ENCODE data around the gene APEX1. TPM values are rescaled to one million over a fixed set of nuclear protein-coding genes. Genes with fewer than 3 reads are reported as not detected.

Gene APEX1
- total and polyA plus RNA-seq, 4 donors: 51.1 to 122 (median 75.4) TPM

- 74 to 85% methylated on average over 7 of the region's 7 CpGs for WGBS, 2 donors
- H3K9me3 ChIP-seq (ENCODE audit: control insufficient read depth, low read length): no peaks in the 10 kb centered on the region
- no peak overlapping the region for H3K27ac ChIP-seq (ENCODE audit: low read depth in 1 of 2, low read length in 2 of 2)
- H3K4me3 ChIP-seq (ENCODE audit: low read length in 2 of 2): no peak overlapping the region
- no peaks in the 10 kb centered on the region for H3K4me1 ChIP-seq (ENCODE audit: control insufficient read depth in 1 of 2, insufficient read depth in 2 of 2, low read length in 2 of 2)
- no peaks in the 10 kb centered on the region for H3K36me3 ChIP-seq (ENCODE audit: control insufficient read depth in 1 of 2, insufficient read depth in 2 of 2, low read length in 1 of 2)
- H3K27me3 ChIP-seq (ENCODE audit: control insufficient read depth in 1 of 2, insufficient read depth in 2 of 2, low read length in 1 of 2): no peaks in the 10 kb centered on the region
- DNase-seq (no peak), ATAC-seq (ENCODE audit: low FRiP score) (no peak)
- intact Hi-C loops (cut with DNase I): loop anchor here in 1 of 2 donors (5.0 kb wide), 2 partner anchors 195 to 265 kb away; partner anchors contain the start of gene RNASE4
These were observed 37.5 kb upstream of the APEX1 start for GRCh38 chr14:20417250-20418186.

GRCh38 chr14:20418501-20418909 is 36.5 kb upstream of the APEX1 start:
- Histone ChIP-seq H3K4me1 (ENCODE audit: control insufficient read depth in 1 of 2, insufficient read depth in 2 of 2, low read length in 2 of 2) (no peaks in the 10 kb centered on the region), H3K27me3 (ENCODE audit: control insufficient read depth in 1 of 2, insufficient read depth in 2 of 2, low read length in 1 of 2) (no peaks in the 10 kb centered on the region), H3K9me3 (ENCODE audit: control insufficient read depth, low read length) (no peaks in the 10 kb centered on the region), H3K4me3 (ENCODE audit: low read length in 2 of 2) (no peak overlapping the region), H3K27ac (ENCODE audit: low read depth in 1 of 2, low read length in 2 of 2) (no peak overlapping the region), H3K36me3 (ENCODE audit: control insufficient read depth in 1 of 2, insufficient read depth in 2 of 2, low read length in 1 of 2) (no peaks in the 10 kb centered on the region)
- no peak for ATAC-seq (ENCODE audit: low FRiP score)
- intact Hi-C loops (cut with DNase I): loop anchor here in 1 of 2 donors (5.0 kb wide), 2 partner anchors 194 to 264 kb away; partner anchors contain the start of gene RNASE4
- WGBS, 2 donors: 89 to 92% methylated on average over 2 of the region's 2 CpGs
- no peak for DNase-seq

GRCh38 chr14:20419419-20419818 is 35.6 kb upstream of the APEX1 start:
- intact Hi-C loops (cut with DNase I): loop anchor here in 1 of 2 donors (5.0 kb wide), 2 partner anchors 193 to 263 kb away; partner anchors contain the start of gene RNASE4
- H3K27ac ChIP-seq (ENCODE audit: low read depth in 1 of 2, low read length in 2 of 2): no peak overlapping the region
- no peak for DNase-seq
- no peak for ATAC-seq (ENCODE audit: low FRiP score)
- H3K4me3 ChIP-seq (ENCODE audit: low read length in 2 of 2): no peak overlapping the region
- 34 to 58% methylated on average over 1 of the region's 1 CpG for WGBS, 2 donors
- H3K4me1 ChIP-seq (ENCODE audit: control insufficient read depth in 1 of 2, insufficient read depth in 2 of 2, low read length in 2 of 2): no peaks in the 10 kb centered on the region
- no peaks in the 10 kb centered on the region for H3K27me3 ChIP-seq (ENCODE audit: control insufficient read depth in 1 of 2, insufficient read depth in 2 of 2, low read length in 1 of 2)
- no peaks in the 10 kb centered on the region for H3K36me3 ChIP-seq (ENCODE audit: control insufficient read depth in 1 of 2, insufficient read depth in 2 of 2, low read length in 1 of 2)
- no peaks in the 10 kb centered on the region for H3K9me3 ChIP-seq (ENCODE audit: control insufficient read depth, low read length)

- 19 to 21% methylated on average over 2 of the region's 2 CpGs for WGBS, 2 donors
- ATAC-seq (ENCODE audit: low FRiP score): no peak
- intact Hi-C loops (cut with DNase I): no loop called here
These were observed 33.8 kb upstream of the APEX1 start for GRCh38 chr14:20421267-20421666.

GRCh38 chr14:20422886-20423285 is 32.1 kb upstream of the APEX1 start:
- intact Hi-C loops (cut with DNase I): no loop called here
- H3K36me3 ChIP-seq (ENCODE audit: control insufficient read depth in 1 of 2, insufficient read depth in 2 of 2, low read length in 1 of 2): no peaks in the 10 kb centered on the region
- 25 to 51% methylated on average over 2 of the region's 2 CpGs for WGBS, 2 donors

More at GRCh38 chr14:20421267-20421666, 33.8 kb upstream of the APEX1 start:
- H3K27me3 ChIP-seq (ENCODE audit: control insufficient read depth in 1 of 2, insufficient read depth in 2 of 2, low read length in 1 of 2): no peaks in the 10 kb centered on the region
- no peak for DNase-seq
- no peaks in the 10 kb centered on the region for H3K4me1 ChIP-seq (ENCODE audit: control insufficient read depth in 1 of 2, insufficient read depth in 2 of 2, low read length in 2 of 2)
- H3K27ac ChIP-seq (ENCODE audit: low read depth in 1 of 2, low read length in 2 of 2): no peak overlapping the region
- no peaks in the 10 kb centered on the region for H3K9me3 ChIP-seq (ENCODE audit: control insufficient read depth, low read length)
- H3K4me3 ChIP-seq (ENCODE audit: low read length in 2 of 2): no peak overlapping the region
- no peaks in the 10 kb centered on the region for H3K36me3 ChIP-seq (ENCODE audit: control insufficient read depth in 1 of 2, insufficient read depth in 2 of 2, low read length in 1 of 2)

GRCh38 chr14:20424851-20425250 is 30.2 kb upstream of the APEX1 start:
- Histone ChIP-seq H3K36me3 (ENCODE audit: control insufficient read depth in 1 of 2, insufficient read depth in 2 of 2, low read length in 1 of 2) (no peaks in the 10 kb centered on the region), H3K4me3 (ENCODE audit: low read length in 2 of 2) (no peak overlapping the region), H3K9me3 (ENCODE audit: control insufficient read depth, low read length) (no peaks in the 10 kb centered on the region), H3K27ac (ENCODE audit: low read depth in 1 of 2, low read length in 2 of 2) (no peak overlapping the region), H3K27me3 (ENCODE audit: control insufficient read depth in 1 of 2, insufficient read depth in 2 of 2, low read length in 1 of 2) (no peaks in the 10 kb centered on the region), H3K4me1 (ENCODE audit: control insufficient read depth in 1 of 2, insufficient read depth in 2 of 2, low read length in 2 of 2) (no peaks in the 10 kb centered on the region)
- DNase-seq (no peak), ATAC-seq (ENCODE audit: low FRiP score) (no peak)
- intact Hi-C loops (cut with DNase I): no loop called here
- WGBS, 2 donors: 31 to 32% methylated on average over 2 of the region's 2 CpGs

More at GRCh38 chr14:20422886-20423285, 32.1 kb upstream of the APEX1 start:
- DNase-seq (no peak), ATAC-seq (ENCODE audit: low FRiP score) (no peak)
- Histone ChIP-seq H3K27me3 (ENCODE audit: control insufficient read depth in 1 of 2, insufficient read depth in 2 of 2, low read length in 1 of 2) (no peaks in the 10 kb centered on the region), H3K9me3 (ENCODE audit: control insufficient read depth, low read length) (no peaks in the 10 kb centered on the region), H3K4me3 (ENCODE audit: low read length in 2 of 2) (no peak overlapping the region), H3K27ac (ENCODE audit: low read depth in 1 of 2, low read length in 2 of 2) (no peak overlapping the region), H3K4me1 (ENCODE audit: control insufficient read depth in 1 of 2, insufficient read depth in 2 of 2, low read length in 2 of 2) (no peaks in the 10 kb centered on the region)

- H3K4me3 ChIP-seq (ENCODE audit: low read length in 2 of 2): no peak overlapping the region
- no peaks in the 10 kb centered on the region for H3K4me1 ChIP-seq (ENCODE audit: control insufficient read depth in 1 of 2, insufficient read depth in 2 of 2, low read length in 2 of 2)
- DNase-seq (no peak), ATAC-seq (ENCODE audit: low FRiP score) (no peak)
- H3K9me3 ChIP-seq (ENCODE audit: control insufficient read depth, low read length): no peaks in the 10 kb centered on the region
- 80 to 85% methylated on average over 5 of the region's 5 CpGs for WGBS, 2 donors
- intact Hi-C loops (cut with DNase I): no loop called here
- no peaks in the 10 kb centered on the region for H3K27me3 ChIP-seq (ENCODE audit: control insufficient read depth in 1 of 2, insufficient read depth in 2 of 2, low read length in 1 of 2)
- H3K27ac ChIP-seq (ENCODE audit: low read depth in 1 of 2, low read length in 2 of 2): no peak overlapping the region
- H3K36me3 ChIP-seq (ENCODE audit: control insufficient read depth in 1 of 2, insufficient read depth in 2 of 2, low read length in 1 of 2): no peaks in the 10 kb centered on the region
These were observed 27.6 kb upstream of the APEX1 start for GRCh38 chr14:20427231-20428009.

GRCh38 chr14:20428010-20428365 is 27.0 kb upstream of the APEX1 start:
- intact Hi-C loops (cut with DNase I): no loop called here
- Histone ChIP-seq H3K27me3 (ENCODE audit: control insufficient read depth in 1 of 2, insufficient read depth in 2 of 2, low read length in 1 of 2) (no peaks in the 10 kb centered on the region), H3K9me3 (ENCODE audit: control insufficient read depth, low read length) (no peaks in the 10 kb centered on the region), H3K4me1 (ENCODE audit: control insufficient read depth in 1 of 2, insufficient read depth in 2 of 2, low read length in 2 of 2) (no peaks in the 10 kb centered on the region), H3K4me3 (ENCODE audit: low read length in 2 of 2) (no peak overlapping the region), H3K36me3 (ENCODE audit: control insufficient read depth in 1 of 2, insufficient read depth in 2 of 2, low read length in 1 of 2) (no peaks in the 10 kb centered on the region), H3K27ac (ENCODE audit: low read depth in 1 of 2, low read length in 2 of 2) (no peak overlapping the region)
- ATAC-seq (ENCODE audit: low FRiP score): no peak
- DNase-seq: no peak
- WGBS, 2 donors: 76 to 87% methylated on average over 5 of the region's 5 CpGs
